T-helper 22 cell (primary cell): ENCODE data around the gene HEXIM1.
"Not testable (repeated sequence)": the region's sequence is repeated elsewhere in the genome, so short reads cannot be mapped to it uniquely, and the experiment has no call there.

ENCODE experiments used
- DNase-seq: peaks from one replicate; pipeline ENCODE4 v3.0.0-alpha.2; 2020; ENCODE audit warnings: low read depth

HEXIM1 gene

DNA sequence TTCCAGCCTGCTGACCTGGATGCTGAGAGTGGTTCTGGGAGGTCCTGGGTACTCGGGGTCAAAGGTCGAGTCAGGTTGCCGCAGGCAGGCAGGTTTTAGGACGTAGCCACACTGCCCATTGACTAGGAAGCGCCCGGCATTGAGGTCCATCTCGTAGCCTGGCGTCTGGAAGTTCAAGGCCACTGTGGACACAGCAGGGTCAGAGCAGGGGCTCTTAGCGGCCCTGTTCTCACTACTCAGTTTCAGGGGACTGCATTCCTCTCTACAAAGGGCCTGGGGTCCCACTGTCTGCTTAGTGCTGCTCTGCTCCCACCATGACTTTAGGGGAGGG lies 34.9 kb upstream of the HEXIM1 start:
- no peak for DNase-seq

DNA sequence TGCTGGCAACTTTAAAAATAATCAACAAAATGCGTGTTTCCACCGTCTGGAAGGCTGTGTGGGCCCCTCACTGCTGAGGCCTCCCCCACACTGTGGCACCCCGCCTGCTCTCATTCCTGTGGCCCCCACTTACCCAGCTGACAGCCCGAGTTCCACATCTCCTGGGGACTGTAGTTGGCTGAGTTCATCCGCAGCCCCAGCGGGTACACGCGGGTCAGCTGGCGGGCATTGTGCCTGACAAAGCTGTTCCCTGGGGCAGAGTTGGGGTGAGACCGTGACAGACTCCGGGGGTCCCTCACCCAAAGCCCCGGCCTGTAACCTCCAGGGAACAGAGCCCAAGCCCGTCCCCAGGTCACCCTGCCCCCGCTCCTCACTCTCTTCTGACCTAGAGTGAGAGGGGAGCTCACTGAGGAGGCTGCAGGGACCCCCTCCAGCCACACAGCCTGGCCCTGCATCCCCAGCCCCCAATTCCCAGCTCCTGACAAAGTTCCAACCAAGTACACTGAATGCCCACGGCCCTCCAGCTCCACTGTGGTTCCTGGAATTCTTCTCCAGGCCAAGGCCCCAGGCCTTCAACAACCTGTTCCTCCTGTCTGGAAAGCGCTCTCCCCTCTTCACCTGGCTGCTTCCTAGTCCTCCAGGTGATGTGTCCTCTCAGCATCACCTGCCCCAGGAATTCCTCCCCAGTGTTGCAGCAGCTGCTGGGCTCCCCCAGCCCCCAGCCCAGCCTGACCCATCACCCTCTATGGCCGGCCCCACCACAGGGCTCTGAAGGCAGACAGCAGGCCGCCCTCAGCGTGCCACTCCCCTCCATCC lies 34.0 kb upstream of the HEXIM1 start:
- no peak for DNase-seq

DNA sequence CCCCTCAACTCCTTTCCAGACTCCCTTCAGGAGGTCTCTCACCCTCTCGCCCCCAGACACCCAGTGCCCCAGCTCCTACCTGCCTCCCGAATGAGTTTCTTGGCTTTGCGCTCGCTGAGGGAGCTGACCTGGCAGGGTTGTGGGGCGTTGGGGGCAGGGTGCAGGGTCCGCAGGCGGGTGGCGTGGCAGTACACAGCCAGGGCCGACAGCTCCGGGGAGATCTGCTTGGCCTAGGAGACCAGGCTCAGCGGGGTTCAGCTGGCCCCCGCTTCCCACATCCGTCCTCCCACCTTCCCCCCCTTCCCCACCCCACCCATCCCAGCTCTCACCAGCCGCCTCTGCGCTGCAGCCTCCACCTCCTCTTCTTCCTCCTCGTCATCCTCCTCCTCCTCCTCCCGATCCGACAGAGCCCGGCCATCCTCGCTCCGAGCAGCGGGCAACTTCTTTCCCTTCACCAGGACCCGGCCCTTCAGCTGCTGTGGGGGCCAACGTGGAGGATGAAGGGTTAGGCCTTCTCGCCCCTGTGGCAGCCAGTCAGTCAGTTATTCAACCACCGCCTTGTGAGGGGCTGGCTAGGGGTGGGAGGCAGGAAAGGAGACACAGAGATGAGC lies 33.2 kb upstream of the HEXIM1 start:
- DNase-seq = no peak

DNA sequence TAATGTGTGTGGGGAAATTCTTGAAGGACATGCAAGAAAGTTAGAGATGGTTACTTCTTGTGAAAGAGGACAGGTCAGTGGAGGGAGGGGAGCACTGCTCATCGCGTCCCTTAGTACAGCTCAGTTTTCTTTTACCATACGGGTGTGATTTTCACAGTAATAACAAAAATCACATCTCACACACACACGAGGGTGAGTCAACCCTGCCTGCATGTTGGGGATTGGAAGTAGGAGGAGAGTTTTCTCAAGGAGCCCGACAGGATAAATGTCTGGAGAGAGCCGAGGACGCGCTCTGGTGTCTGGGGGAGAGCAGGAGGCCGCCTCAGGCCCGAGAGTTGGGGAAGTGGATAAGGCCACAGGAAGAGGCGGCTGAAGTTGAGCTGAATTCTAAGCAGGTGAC lies 32.4 kb upstream of the HEXIM1 start:
- no peak for DNase-seq

DNA sequence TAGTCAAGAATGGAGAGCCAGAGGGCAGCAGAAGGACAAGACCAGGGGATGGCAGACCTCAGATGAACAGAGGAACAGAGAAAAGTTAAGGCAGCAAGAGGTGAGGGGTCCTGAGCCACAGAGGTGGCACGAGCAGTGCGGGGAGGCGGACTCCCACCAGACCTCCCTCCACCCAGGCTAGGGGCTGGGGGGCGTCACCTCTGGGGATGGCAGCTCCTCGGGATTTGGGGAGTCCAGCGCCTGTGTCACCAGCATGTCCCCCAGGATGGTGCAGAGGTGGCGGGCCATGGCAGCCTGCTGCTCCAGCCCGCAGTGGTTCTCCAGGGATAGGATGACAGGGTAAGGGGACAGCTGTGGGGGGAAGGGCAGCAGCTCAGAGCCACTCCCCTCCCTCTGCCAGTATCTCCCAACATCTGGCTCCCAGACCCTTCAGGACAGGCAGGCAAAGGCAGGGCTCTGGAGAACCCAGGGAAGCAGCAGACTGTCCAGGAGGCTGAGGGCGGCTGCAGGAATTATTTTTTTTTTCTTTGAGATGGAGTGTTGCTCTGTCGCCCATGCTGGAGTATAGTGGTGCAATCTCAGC lies 31.8 kb upstream of the HEXIM1 start:
- no peak for DNase-seq

DNA sequence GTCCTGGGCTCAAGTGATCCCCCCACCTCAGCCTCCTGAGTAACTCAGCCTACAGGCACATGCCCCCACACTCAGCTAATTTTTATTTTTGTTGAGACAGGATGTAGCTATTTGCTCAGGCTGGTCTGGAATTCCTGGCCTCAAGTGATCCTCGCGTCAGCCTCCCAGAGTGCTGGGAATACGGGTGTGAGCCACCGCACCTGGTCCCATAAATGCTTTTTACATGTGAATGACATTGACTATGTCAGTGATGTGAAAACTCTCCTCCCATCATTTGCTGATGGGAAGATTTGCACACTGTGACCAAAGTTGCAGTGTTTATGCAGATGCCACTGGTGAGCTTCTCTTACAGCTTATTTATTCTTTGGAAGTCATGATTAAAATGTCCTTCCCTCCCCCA lies 30.9 kb upstream of the HEXIM1 start:
- no peak for DNase-seq

DNA sequence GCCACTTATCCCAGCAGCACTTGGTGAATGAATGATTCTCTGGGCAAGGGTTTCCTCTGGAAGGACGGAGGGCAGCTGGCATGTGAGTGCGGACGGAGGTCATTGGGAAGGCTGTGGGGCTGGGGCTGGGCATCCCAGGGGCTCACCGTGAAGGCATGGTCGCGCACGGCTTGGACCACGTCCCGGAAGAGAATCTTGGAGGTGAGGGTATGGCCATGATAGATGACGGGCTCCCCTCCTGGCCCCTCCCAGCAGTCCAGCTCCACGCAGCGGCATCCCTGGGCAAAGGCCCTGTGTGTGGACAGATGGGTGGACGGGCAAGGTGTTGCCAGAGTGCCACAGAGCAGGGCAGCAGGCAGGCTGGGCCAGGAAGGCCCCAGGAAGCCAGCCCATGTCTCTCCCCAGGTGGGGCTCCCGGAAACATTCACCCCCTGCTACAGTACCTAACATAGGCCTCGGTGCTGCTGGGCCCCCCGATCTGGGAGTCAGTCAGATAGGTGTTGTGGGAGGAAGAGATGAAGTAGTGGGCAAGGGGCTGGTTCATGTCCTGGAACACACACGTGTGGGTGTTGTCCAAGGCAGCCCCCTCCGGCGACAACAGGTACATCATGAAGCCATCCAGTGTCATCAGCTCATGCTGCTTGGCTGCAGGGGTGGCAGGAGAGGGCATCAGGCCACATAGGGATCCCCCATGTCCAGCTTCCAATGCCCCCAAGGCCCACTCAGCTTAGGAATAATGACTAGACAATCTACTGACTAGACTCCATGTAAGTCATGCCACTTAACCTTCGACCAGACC lies 30.2 kb upstream of the HEXIM1 start:
- DNase-seq = no peak

DNA sequence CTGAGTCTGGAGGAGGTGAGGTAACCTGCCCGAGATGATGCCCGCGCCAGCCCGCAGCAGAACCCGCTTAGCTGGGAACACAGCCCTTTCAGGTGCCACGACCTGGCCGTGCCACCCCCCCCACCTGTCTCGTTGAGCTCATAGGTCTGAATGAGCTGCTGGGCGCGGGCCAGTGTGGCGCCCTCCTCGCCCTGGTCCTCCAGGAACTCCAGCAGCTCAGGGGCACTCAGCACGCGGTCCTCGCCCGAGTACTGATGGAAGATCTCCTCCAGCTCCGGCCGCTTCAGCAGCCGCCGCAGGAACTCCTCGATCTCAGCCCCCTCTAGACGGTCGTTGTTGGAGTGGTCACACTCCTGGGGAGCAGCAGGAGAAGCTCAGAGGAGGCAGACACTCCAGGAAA lies 29.6 kb upstream of the HEXIM1 start:
- no peak for DNase-seq

DNA sequence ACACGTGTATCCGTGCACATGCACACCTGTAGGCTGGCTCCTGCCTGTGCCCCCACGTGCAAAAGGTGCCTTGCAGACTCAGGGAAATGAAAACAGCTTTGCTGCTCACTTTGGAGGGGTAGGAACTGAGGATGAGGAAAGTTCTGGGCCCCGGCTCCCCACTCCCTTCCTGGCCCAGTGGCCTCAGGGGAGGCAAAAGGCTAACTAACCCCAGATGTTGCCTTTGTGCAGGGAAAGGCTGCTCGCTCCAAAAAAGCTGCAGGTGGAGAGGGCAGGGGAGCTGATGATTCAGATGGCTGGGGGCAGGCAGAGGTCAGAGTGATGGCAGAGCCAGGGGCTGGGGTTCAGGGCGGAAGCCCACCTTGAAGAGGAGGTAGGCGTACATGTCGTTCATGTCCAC lies 28.3 kb upstream of the HEXIM1 start:
- DNase-seq = no peak

DNA sequence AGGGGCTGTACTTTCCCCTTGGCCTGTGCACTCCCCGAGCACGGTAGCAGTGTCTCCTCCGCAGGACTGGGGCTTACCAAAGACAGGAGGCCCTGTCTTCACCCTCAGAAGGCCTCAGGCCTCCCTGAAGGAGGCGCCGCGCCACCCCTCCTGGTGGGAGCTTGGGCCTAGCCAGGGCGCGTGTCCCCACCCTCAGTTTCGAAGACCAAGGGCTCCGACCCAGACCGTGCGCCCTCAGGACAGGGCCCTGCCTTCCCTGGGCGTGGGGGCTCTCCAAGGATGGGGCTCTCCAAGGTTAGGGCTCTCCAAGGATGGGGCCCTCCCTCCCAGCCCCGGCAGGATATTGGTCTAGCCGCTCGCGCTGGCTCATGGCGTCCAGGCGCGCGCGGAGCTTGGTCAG lies 27.7 kb upstream of the HEXIM1 start:
- no peak for DNase-seq

DNA sequence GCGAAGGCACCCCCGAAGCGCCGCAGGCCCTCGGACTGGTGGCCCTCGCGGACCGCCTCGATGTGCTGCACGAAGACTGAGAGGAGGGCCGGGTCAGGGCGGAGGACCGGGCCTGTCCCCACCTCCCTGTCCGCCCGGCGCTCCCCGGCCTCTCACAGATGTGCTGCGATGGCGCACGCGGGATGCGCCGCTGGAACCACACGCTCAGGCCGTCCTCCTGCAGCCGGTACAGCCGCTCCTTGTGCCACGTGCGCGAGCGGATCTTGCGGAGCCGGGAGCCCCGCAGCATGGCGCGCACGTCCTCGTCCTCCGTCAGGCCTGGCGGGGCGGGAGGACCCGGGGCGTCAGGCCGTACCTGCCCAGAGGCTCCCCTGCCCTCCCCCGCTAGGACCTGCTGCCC lies 27.2 kb upstream of the HEXIM1 start:
- no peak for DNase-seq

DNA sequence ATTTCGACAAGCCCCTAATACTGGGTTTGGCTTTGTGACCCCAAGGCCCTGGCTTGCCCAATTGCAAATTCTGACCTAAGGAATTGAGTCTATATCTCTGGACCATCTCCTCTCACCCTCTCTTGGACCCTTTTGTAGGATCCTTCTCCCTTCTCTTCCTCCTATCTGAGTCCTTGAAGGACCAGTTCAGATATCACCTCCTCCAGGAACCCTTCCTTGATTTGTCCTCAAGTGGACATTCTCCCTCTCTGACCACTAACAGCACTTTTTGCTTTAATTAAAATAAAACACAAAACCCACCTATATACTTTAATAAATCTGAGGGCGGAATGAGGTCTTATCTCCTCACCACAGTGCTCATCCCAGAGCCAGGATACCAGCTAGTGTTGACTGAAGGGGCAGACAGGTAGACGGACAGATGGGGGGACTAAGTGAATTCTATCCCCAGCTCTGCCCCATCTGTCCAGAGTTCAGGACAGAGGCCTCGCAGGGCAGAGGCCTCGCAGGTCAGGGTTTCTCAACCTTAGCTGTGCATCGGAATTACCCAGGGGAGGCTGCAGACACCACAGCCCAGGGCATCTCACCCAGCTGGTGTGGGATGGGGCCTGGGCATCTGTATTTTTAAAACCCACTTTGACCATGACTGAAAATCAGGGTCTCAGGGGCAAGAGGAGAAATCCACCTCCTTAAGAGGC lies 25.1 kb upstream of the HEXIM1 start:
- DNase-seq = no peak

DNA sequence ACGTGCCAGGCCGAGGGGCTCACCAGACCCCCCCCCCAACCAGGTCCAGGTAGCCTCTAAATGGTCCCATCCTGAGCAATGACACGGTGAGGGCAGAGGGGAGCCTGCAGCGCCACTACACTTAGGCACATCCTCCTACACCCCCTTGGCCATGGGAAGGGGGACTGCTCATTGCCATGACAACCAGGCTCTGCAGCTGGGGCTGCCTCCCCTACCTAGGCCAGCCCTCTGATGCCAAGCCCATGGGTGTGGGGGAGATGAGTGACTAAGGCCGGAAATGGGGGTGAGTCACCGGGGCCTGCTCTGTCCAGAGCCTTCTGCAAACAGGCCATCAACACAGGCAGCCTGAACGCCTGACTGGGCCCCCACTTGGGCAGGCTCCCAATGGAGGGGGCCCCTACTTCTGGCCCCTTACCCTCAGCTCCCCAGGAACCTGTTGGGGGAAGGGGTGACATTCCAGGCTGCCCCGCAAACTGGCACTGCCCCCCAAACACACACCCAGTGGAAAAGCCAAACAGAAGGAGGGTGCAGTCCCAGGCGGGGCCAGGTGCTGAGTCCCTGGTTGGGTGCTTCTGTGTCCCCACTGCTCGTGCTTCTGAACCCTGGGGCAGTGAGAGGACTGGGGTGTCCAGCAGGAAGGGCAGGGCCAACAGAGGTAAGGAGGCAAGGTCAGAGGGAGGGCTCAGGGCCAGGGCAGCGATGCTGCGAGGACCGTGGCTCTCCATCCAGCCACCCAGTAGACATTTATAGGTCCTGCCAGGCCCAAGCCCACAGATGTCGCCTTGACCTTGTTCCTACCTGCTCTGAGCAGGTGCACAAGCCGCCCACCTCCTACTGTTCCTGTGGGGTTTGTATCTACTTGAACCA lies 24.1 kb upstream of the HEXIM1 start:
- peak; percentile 24 for DNase-seq

DNA sequence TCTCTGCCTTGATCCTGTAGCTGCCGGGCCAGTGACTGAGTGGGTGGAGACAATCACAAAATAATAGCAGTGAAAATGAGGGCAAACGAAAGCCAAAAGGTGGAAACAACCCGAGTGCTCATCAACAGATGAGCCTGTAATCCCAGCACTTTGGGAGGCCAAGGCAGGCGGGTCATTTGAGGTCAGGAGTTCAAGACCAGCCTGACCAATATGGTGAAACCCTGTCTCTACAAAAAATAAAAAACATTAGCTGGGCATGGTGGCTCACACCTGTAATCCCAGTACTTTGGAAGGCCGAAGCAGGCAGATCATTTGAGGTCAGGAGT lies 23.5 kb upstream of the HEXIM1 start:
- not testable (repeated sequence) for DNase-seq

DNA sequence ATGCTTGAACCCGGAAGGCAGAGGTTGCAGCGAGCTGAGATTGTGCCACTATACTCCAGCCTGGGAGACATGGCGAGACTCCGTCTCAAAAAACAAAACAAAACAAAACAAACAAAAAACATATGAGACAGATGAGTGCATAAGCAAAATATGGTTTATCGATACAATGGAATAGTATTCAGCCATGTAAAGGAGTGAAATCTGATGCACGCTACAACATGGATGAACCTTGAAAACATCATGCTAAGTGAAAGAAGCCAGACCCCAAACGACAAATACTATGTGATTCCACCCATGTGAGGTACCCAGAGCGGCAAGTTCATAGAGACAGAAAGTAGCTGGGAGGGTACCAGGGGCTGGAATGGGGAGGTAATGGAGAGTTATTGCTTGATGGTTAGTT lies 22.8 kb upstream of the HEXIM1 start:
- DNase-seq = no peak

DNA sequence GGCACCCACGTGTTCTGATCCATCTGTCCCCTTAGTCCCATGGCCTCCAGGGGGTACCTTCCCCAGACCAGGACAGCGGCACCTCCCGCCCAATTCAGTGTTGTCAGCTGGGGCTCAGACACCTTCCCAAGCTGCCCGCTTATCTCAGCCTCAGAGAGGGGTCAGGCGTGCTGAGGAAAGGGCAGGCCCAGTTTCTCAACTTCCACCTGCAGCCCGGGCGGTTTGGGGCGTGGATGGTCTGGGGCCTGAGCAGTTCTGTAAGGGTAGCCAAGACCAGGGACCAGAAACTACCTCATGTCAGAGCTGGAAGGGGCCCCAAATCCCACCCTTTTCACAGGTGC lies 21.1 kb upstream of the HEXIM1 start:
- no peak for DNase-seq

DNA sequence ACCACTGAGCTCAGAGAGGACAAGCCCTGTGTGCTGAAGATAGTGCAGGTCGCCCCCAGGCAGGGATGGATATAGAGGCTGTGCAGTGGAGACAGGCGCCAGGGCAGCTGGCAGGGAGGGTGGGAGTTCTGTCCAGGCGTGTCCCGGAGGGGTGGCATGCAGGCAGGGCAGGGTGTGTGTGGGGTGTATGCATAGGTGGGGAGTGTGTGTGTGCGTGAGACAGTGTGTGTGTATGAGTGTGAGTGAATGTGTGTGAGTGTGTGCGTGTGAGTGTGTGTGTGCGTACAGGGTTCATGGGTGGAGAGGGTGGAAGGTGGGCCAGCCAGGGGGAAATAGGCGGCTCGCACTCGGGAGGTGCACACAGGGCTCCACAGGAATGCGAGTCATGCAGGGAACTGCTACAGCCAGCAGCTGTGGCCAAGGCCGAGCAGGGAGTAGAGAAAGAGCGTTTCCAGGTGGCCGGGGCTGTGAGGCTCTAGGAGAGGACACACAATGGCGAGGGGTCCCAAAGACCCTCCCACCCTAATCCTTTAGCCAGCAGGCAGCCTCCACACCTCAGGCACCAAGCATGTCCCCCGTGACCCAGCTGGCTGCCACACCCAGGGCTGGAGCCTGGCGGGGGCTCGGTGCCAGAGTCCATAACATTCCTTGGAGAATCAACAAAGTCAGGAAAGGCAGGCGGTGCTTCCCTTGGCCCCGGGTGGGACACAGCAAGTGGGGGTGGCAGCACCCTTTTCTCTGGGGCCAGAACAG lies 20.6 kb upstream of the HEXIM1 start:
- DNase-seq = no peak

DNA sequence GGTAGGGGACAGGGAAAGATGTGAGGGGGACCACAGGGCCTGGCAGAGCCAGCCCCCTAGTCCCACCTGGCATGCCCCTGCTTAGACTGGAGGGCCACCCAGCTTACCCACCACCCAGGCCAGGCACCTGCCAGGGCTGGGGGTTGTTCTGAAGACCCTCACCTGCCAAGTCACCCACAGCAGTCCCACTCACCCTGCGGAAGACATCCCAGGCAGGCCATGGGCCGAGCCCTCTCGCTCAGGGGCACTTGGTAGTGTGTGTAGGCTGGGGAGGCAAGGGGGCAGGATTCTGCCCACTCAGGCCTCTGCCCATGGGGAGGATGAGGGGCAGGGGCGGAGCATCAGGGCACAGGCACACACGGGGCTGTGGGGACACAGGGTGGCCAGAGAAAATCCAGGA lies 19.9 kb upstream of the HEXIM1 start:
- DNase-seq = no peak

DNA sequence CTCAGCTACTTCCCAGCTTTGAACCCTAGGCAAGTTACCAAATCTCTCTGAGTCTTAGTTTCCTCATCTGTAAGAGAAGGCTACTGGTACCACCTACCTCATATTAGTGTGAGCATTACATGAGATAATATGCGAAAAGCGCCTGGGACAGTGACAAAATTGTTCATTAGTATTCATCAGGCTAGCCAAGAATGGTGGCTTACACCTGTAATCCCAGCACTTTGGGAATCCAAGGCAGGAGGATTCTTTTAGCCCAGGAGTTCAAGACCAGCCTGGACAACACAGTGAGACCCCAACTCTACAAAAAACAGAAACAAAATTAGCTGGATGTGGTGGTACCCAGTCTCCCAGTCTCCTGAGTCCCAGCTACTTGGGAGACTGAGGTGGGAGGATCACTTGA lies 19.3 kb upstream of the HEXIM1 start:
- no peak for DNase-seq

DNA sequence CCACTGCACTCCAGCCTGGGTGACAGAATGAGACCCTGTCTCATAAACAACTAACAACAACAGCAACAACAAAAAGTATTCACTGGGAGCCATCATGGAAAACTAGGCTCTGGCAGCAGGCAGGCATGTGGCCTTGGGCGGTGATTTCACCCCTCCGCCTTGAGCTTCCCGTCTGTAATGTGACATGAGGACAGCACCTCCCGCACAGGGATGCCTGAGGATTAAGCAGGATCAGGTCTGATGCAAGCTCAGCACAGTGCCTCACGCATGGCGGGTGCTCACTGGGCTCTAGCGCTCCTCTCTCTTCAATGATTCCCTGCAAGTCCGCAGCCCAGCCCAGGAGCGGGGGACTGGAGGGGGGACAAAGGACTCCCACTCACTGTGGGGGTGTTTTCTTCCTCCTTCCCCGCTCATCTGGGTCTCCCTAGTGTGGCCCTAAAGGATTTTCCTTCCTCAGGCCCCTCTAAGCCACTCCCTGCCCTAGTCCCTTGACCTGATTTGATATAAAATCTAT lies 18.8 kb upstream of the HEXIM1 start:
- no peak for DNase-seq
